Iris pigment epithelial cell (primary cell): ENCODE results near the gene FOXO3.
"Not testable (repeated sequence)": the region's sequence is repeated elsewhere in the genome, so short reads cannot be mapped to it uniquely, and the experiment has no call there.

Experiments used
- DNase-seq: peaks from one replicate; pipeline ENCODE4 v3.0.0-alpha.2; 2011; ENCODE audit warnings: low read depth

FOXO3 gene

GRCh38 chr6:108661430-108661829, 100.7 kb downstream of the FOXO3 start:
- DNase-seq: peak; percentile 79

GRCh38 chr6:108661982-108662381, 101.3 kb downstream of the FOXO3 start:
- DNase-seq: no peak

- DNase-seq: no peak
These were observed 102.0 kb downstream of the FOXO3 start for GRCh38 chr6:108662702-108663101.

DNA sequence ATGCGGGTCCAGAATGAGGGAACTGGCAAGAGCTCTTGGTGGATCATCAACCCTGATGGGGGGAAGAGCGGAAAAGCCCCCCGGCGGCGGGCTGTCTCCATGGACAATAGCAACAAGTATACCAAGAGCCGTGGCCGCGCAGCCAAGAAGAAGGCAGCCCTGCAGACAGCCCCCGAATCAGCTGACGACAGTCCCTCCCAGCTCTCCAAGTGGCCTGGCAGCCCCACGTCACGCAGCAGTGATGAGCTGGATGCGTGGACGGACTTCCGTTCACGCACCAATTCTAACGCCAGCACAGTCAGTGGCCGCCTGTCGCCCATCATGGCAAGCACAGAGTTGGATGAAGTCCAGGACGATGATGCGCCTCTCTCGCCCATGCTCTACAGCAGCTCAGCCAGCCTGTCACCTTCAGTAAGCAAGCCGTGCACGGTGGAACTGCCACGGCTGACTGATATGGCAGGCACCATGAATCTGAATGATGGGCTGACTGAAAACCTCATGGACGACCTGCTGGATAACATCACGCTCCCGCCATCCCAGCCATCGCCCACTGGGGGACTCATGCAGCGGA, 102.9 kb downstream of the FOXO3 start:
- DNase-seq: not testable (repeated sequence)

DNA sequence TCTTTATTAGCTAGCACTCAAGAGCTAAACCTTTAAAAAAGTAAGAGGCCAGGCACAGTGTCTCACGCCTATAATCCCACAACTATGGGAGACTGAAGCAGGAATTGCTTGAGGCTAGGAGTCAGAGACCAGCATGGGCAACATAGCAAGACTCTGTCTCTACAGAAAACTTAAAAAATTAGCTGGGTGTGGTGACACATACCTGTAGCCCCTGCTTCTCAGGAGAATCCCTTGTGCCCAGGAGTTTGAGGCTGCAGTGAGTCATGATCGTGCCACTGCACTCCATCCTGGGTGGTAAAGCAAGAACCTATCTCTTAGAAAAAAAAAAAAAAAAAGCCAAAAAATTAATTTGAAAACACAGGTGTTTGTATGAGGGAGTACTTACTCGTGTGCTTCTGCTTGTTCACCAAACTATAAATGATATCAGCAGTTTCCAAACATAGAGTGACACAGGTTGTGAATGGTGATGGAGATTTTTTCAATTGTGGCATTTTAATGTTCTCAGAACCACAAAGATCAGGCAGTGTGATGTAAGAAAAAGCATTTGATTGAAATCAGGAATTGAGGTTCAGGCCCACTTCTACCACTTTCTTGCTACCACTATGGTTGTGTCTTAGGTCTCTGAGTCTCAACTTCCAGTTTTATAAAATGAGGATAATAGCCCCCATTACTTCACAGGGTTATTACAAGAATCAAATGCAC, 104.9 kb downstream of the FOXO3 start:
- no peak for DNase-seq

DNA sequence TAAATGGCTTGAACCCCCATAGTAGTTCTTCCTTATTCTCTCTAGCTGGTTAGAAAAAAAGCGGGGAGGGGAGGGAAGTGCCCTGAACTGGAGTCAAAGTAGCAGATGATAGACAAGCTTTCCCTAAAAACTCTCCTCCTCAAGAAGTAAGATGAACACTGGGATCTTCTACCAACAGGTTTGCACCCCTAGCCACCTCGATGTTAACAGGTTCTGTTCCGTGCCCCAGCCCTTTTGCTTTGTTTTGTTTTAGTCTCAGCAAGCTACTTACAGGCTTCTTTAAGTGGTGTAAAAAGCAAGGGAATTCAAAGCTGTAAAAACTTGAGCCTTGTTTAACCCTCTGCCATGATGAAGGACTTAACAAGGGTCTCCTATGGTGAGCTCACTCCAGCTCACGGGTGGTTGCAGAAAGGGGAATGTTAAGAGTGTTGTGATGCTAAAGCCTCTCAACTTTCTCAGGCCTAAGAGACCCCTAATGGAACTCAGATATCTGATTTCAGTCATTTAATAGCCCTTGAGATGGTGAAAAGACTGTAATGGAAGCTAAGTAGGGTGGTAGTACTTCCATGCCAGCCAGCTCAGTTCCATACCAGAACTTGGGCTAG, 106.0 kb downstream of the FOXO3 start:
- DNase-seq: no peak

DNA sequence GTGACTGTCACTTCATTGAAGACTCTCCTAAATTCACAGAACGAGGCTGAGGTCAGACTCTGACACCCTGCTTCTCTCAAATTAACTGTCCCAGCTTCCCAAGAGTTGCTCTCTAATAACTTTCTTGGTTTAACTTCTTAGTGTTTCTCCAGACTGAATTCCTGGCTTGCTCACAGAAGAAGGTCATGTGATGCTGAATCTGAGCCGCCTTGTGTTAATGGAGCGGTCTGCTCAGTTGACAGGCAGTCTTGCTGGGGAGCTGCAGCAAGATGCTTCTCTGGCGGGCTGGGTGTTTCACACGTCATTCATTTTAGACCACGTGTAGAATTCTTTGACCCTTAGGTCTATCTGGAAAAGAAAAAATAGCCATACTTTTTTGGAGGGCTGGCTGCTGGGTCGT, 107.3 kb downstream of the FOXO3 start:
- peak; percentile 82 for DNase-seq

GRCh38 chr6:108669673-108670072, 109.0 kb downstream of the FOXO3 start:
- DNase-seq: no peak

DNA sequence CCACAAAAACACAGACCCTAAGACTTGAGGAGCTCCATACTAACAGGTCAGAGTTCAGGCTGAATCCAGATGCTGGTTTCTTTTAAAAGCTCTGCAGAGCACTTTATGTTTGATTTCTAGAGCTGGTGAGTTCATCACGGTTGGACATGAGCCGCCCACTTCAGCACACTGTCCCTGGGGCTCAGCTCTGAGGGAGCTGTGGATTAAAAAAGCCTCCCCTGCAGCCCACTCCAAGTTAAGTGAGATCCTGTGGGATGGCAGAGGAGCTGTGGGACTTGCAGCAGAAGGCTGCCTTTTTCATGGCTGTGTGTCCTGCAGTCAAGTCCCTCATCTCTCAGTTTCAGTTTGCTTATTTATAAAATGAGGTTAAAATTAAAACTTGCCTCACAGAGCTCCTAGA, 110.5 kb downstream of the FOXO3 start:
- no peak for DNase-seq

DNA sequence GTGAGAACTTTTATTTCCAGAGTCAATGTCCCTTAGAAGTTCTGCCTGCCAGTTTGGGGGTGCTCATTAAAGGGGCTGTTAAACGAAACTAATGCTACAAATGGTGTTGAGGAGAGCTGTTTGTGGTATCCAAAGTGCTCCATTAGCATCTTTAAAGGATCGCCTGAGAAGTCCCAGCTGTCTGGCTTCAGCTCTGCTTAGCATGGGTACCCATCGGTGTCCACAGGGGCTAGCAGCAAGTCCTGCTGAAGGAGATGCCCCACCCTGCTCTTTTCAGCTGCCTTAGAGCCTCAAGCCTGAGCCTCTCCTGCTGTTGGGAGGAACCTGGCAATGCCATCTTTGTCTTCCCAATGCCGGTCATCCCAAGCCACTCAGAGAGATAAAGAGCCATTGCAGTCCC, 111.1 kb downstream of the FOXO3 start:
- no peak for DNase-seq

DNA sequence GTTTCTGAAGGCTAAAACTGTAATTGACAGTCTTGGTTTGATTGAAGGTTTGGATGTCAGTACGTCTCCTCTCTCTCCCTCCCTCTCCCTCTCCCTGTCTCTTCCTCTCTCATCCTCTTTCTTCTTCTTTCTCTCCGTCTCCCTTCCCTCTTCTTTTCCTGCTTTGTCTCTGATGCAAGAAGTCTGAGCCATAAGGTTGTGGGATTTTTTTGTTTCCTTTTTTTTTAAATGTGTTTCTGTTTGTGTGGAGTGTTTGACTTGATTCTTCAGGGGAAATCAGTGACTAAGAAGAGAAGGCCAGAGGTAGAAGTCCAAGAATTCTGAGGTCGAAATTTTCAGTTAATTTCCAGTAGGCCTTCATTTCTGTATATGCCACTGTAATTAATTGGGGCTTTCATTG, 111.9 kb downstream of the FOXO3 start:
- DNase-seq: no peak

- no peak for DNase-seq
These were observed 112.4 kb downstream of the FOXO3 start for GRCh38 chr6:108673153-108673552.

DNA sequence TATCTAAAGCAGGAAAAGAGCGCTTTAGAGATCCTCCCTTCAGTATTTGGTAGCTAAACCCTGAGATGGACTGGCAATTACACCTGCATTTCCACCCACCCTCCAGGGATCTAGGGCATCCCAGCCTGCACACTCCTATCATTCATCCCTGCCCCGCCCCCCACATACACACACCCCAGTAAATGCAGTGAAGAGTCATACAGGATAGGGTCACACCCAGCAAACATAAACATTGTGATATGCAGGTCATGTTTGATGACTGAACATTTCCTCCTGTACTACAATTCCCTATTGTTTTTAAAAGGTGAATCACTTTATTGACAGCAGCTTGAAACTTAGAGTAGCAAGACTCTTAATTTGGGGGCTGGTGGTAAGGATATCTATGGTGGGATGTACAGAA, 112.9 kb downstream of the FOXO3 start:
- no peak for DNase-seq

GRCh38 chr6:108675226-108676200, 114.8 kb downstream of the FOXO3 start:
- DNase-seq: no peak

GRCh38 chr6:108676555-108676954, 115.8 kb downstream of the FOXO3 start:
- DNase-seq: no peak

DNA sequence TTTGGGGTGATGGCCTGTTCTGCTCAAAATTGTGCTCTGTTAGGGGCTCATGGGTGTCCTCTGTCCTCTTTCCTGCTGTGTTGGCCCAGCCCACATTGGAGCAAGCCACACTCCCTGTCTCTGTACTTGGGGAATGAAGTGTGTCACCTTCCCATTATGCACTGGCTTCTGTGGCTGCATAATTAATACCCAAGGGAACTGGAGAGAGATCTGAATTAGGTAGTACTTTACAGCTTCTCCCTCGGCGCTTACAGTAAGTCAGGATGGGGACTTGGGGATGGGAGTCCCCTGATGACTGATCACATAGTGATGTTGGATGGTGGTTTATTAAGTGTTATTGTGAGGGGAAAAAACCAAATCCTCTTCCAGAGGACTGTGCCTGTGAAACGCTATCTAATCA, 116.6 kb downstream of the FOXO3 start:
- no peak for DNase-seq

DNA sequence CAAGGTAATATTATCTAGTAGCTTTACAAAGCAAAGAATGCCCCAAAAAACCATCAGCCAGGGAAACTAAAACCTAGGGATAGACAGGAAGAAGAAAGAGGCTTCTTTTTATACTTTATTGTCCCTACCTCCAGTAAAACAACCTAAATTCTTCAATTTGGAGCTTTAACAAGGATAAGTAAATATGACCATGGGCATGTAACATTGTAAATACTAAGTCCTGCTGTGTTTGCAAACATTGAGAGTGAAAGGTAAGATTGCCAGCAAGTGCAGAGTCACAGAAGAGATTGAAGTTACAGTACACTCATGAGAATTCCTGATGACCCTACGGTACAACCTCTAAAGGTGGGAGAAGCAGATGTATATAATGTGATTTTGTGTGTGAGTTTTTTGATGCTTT, 117.2 kb downstream of the FOXO3 start:
- no peak for DNase-seq

- DNase-seq: not testable (repeated sequence)
These were observed 119.6 kb downstream of the FOXO3 start for GRCh38 chr6:108680314-108680713.

- DNase-seq: not testable (repeated sequence)
These were observed 121.0 kb downstream of the FOXO3 start for GRCh38 chr6:108681721-108682120.

GRCh38 chr6:108682383-108683119, 121.8 kb downstream of the FOXO3 start:
- DNase-seq: not testable (repeated sequence)

GRCh38 chr6:108683976-108684375, 123.3 kb downstream of the FOXO3 start:
- not testable (repeated sequence) for DNase-seq
